NT2/D1 (cell line): ENCODE results near the gene PLCXD1.

Experiments
- SUZ12 ChIP-seq: IDR thresholded peaks from 2 replicates; pipeline ENCODE4 v1.6.1; 2011; ENCODE audit not compliant: insufficient read length, insufficient read depth; ENCODE audit errors: extremely low read depth
- YY1 ChIP-seq: IDR thresholded peaks from 2 replicates; pipeline ENCODE4 v1.6.1; 2011; ENCODE audit not compliant: insufficient read length, insufficient read depth
- ZNF274 ChIP-seq: IDR thresholded peaks from 2 replicates; pipeline ENCODE4 v1.6.1; 2011; ENCODE audit warnings: mild to moderate bottlenecking, low read depth, low read length

- TF ChIP-seq ZNF274 (no peak), YY1 (no peak), SUZ12 (no peak)
Observed at GRCh38 chrX:252244-252956, 28.8 kb upstream of the PLCXD1 start.
